GM12892 (cell line): Measurements from ENCODE around the gene PDYN.

Experiments
- POLR2A ChIP-seq: IDR thresholded peaks from 2 replicates; pipeline ENCODE4 v1.6.1; 2011; ENCODE audit warnings: low read depth, low read length, control low read depth
- POLR2AphosphoS5 ChIP-seq: IDR thresholded peaks from 2 replicates; pipeline ENCODE4 v1.6.1; 2011; ENCODE audit warnings: low read depth, low read length, control low read depth
- TAF1 ChIP-seq: IDR thresholded peaks from 2 replicates; pipeline ENCODE4 v1.6.1; 2011; ENCODE audit warnings: low read depth, mild to moderate bottlenecking, control low read depth, low read length, borderline replicate concordance

GRCh38 chr20:1945660-1946059 lies 48.2 kb downstream of the PDYN start:
- no peak for TF ChIP-seq POLR2A
- no peak for TF ChIP-seq POLR2AphosphoS5
- no peak for TF ChIP-seq TAF1
